ENCODE results near the gene UACA.

DNA sequence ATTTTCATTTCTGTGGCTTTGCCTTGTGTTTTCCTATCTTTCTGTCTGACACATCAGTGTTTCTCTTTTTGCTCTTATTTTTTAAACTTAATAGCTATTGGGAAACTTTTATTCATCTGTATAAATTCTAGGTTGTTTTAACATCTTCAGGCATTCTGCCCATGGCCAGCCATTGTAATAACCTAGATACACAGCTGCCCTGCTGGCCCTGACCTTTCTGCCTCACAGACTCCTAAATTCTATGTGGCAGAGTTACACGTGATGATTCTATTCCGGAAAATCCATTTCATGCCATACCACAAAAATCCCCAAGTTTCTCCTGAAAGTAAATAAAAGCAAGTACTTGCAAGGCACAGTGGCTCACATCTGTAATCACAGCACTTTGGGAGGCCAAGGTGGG, 150.1 kb downstream of the UACA start:
- TF ChIP-seq, protein P1, sequence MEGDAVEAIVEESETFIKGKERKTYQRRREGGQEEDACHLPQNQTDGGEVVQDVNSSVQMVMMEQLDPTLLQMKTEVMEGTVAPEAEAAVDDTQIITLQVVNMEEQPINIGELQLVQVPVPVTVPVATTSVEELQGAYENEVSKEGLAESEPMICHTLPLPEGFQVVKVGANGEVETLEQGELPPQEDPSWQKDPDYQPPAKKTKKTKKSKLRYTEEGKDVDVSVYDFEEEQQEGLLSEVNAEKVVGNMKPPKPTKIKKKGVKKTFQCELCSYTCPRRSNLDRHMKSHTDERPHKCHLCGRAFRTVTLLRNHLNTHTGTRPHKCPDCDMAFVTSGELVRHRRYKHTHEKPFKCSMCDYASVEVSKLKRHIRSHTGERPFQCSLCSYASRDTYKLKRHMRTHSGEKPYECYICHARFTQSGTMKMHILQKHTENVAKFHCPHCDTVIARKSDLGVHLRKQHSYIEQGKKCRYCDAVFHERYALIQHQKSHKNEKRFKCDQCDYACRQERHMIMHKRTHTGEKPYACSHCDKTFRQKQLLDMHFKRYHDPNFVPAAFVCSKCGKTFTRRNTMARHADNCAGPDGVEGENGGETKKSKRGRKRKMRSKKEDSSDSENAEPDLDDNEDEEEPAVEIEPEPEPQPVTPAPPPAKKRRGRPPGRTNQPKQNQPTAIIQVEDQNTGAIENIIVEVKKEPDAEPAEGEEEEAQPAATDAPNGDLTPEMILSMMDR (IDR thresholded peaks at IDR 0.05) = no peak
- no peak for TF ChIP-seq POLR2A (IDR thresholded peaks at IDR 0.05)

Measured in body of pancreas (tissue), 4 donors.